ENCODE measurements around the gene CLSTN2. TPM values are rescaled to one million over a fixed set of nuclear protein-coding genes. Genes with fewer than 3 reads are reported as not detected.

Gene CLSTN2
- total RNA-seq, 2 donors from 2014 or later, result 0.82 to 1.3 TPM

DNA sequence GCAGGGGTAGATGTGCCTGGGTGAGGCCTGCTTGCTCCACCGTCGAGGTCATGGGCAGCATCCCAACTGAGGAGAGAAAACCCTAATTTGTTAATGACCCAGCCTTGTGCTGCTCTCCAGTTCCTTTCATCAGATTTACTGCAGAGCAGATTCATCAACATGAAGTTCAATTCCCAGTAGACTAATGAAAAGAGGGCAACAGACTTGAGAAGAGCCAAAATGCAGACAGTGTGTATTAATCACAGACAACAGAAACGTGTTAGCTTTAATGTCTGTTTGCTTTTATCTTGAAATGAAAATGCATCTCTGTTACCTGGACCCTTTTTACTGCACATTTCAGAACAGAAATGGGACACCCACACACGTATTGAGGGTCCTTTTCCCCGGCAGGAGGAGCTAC lies 639.4 kb downstream of the CLSTN2 start:
- Histone ChIP-seq H3K27ac (no peak overlapping the region), H3K27me3 (no peaks in the 10 kb centered on the region), H3K4me1 (no peaks in the 10 kb centered on the region), H3K9me3 (no peaks in the 10 kb centered on the region), H3K4me3 (no peak overlapping the region), H3K9ac (ENCODE audit: low read depth in 2 of 2, low read length in 2 of 2) (no peak overlapping the region), H3K36me3 (no peaks in the 10 kb centered on the region)
- TF ChIP-seq, protein P1, sequence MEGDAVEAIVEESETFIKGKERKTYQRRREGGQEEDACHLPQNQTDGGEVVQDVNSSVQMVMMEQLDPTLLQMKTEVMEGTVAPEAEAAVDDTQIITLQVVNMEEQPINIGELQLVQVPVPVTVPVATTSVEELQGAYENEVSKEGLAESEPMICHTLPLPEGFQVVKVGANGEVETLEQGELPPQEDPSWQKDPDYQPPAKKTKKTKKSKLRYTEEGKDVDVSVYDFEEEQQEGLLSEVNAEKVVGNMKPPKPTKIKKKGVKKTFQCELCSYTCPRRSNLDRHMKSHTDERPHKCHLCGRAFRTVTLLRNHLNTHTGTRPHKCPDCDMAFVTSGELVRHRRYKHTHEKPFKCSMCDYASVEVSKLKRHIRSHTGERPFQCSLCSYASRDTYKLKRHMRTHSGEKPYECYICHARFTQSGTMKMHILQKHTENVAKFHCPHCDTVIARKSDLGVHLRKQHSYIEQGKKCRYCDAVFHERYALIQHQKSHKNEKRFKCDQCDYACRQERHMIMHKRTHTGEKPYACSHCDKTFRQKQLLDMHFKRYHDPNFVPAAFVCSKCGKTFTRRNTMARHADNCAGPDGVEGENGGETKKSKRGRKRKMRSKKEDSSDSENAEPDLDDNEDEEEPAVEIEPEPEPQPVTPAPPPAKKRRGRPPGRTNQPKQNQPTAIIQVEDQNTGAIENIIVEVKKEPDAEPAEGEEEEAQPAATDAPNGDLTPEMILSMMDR (IDR thresholded peaks at IDR 0.05), result no peak
- intact Hi-C loops (cut with DNase I), result no loop called here
- DNase-seq, result no peak

DNA sequence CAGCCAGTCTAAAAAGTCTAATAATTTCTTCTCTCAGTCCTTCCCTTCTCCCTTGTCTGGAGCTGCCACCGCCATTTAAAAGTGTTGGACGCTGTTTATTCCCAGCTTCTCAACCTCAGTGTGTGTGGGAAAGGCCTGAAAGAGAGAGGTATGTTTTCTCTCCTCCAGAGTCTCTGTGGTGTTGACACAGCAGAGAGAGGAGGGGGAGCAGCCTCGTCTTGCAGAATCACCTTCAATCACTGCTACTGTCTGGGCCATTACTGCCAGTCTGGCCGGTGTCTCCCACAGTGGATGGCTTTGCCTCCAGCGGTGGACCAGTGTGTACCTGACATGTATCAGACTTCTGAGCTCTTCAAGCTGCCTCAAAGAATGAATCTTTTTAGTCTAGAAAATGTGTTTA lies 641.5 kb downstream of the CLSTN2 start:
- no peaks in the 10 kb centered on the region for H3K9me3 ChIP-seq
- H3K4me1 ChIP-seq, result no peaks in the 10 kb centered on the region
- intact Hi-C loops (cut with DNase I), result no loop called here
- no peak overlapping the region for H3K27ac ChIP-seq
- no peaks in the 10 kb centered on the region for H3K27me3 ChIP-seq
- H3K4me3 ChIP-seq, result no peak overlapping the region
- no peak for DNase-seq
- no peaks in the 10 kb centered on the region for H3K36me3 ChIP-seq
- no peak overlapping the region for H3K9ac ChIP-seq (ENCODE audit: low read depth in 2 of 2, low read length in 2 of 2)
- TF ChIP-seq, protein P1 (IDR thresholded peaks at IDR 0.05), result no peak

DNA sequence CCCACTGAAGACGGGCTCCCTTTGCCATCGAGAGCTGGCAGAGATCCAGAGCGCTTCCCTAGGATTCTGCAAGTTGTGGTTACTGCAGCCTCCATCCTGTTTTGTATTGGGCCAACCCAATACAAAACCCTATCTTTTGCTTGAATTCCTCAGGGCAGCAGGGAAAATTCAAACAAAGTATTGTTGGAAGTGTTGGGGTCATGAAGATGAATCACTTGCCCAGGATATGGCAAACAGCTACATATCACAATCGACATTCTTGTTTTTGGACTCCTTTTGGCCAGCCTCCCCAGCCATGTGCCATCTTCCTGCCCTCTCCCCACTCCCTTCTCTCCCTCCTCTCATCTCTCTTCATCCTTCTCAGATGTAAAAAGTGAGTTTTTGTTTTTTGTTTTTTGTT lies 642.9 kb downstream of the CLSTN2 start:
- intact Hi-C loops (cut with DNase I), result no loop called here
- no peaks in the 10 kb centered on the region for H3K9me3 ChIP-seq
- H3K27ac ChIP-seq, result no peak overlapping the region
- H3K4me1 ChIP-seq, result no peaks in the 10 kb centered on the region
- H3K4me3 ChIP-seq, result no peak overlapping the region
- no peak overlapping the region for H3K9ac ChIP-seq (ENCODE audit: low read depth in 2 of 2, low read length in 2 of 2)
- DNase-seq, result no peak
- TF ChIP-seq, protein P1 (IDR thresholded peaks at IDR 0.05), result no peak
- no peaks in the 10 kb centered on the region for H3K27me3 ChIP-seq
- H3K36me3 ChIP-seq, result no peaks in the 10 kb centered on the region

DNA sequence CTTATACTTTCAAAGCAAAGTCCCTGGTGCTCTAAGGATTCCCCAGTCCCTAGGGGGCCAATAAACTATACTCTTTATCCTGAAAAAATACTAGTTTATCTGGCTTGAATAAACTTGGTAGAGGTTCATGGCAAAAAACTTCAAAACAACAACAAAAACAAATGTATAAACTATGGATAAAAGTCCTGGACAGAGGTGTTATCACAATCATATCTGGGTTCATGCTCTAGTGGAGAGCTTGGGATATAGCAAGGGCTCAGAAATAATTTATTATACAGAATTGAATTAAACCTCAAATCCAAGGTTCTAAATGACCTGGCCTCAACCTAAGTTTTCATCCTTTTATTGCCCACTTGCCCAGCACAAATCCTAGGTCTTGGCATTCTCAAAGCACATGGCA lies 644.3 kb downstream of the CLSTN2 start:
- H3K4me1 ChIP-seq, result no peaks in the 10 kb centered on the region
- TF ChIP-seq, protein P1 (IDR thresholded peaks at IDR 0.05), result no peak
- no peak overlapping the region for H3K9ac ChIP-seq (ENCODE audit: low read depth in 2 of 2, low read length in 2 of 2)
- no peaks in the 10 kb centered on the region for H3K9me3 ChIP-seq
- H3K4me3 ChIP-seq, result no peak overlapping the region
- H3K27me3 ChIP-seq, result no peaks in the 10 kb centered on the region
- no peak overlapping the region for H3K27ac ChIP-seq
- intact Hi-C loops (cut with DNase I), result no loop called here
- H3K36me3 ChIP-seq, result no peaks in the 10 kb centered on the region
- no peak for DNase-seq

DNA sequence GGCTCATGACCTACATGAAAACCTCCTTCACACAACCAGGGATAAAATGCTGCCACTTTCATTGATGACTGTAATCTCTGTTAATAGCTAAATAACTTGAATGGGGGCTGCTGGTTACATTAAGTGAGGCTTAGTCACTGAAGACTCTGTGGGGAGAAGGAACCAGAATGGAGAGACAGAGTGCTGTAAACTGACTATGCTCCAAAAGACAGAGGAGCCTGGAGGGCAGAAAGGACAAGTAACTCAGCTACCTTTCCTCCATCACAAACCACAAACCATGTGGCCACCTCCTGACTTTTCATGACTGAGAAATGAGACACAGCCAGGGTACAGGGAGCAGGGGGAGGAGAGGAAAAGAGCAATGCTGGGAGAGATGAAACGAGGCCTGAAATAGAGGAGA lies 645.8 kb downstream of the CLSTN2 start:
- TF ChIP-seq, protein P1 (IDR thresholded peaks at IDR 0.05), result no peak
- no peaks in the 10 kb centered on the region for H3K27me3 ChIP-seq
- H3K27ac ChIP-seq, result no peak overlapping the region
- intact Hi-C loops (cut with DNase I), result no loop called here
- no peaks in the 10 kb centered on the region for H3K9me3 ChIP-seq
- no peak overlapping the region for H3K9ac ChIP-seq (ENCODE audit: low read depth in 2 of 2, low read length in 2 of 2)
- no peaks in the 10 kb centered on the region for H3K36me3 ChIP-seq
- H3K4me1 ChIP-seq, result no peaks in the 10 kb centered on the region
- DNase-seq, result no peak
- H3K4me3 ChIP-seq, result no peak overlapping the region

DNA sequence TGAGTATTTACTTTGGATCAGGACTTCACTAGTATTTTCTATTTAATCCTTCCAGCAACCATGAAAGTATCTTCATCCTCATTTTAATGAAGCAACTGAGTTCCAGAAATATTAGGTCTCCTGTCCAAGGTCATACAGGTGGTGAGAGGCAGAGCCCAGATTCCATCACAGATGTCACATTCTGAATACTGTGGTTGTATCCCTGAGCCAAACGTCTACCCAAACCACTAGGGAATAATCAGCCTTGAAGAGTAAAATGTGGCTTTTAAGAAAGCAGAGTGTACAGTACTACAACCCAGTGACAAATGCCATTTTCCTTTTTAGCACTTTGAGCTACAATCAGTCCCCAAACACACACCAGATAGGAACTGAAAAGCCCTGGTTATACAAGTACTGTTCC lies 649.6 kb downstream of the CLSTN2 start:
- Histone ChIP-seq H3K9ac (ENCODE audit: low read depth in 2 of 2, low read length in 2 of 2) (no peak overlapping the region), H3K4me3 (no peak overlapping the region), H3K4me1 (no peaks in the 10 kb centered on the region), H3K27me3 (no peaks in the 10 kb centered on the region), H3K36me3 (no peaks in the 10 kb centered on the region), H3K27ac (no peak overlapping the region), H3K9me3 (no peaks in the 10 kb centered on the region)
- TF ChIP-seq, protein P1 (IDR thresholded peaks at IDR 0.05), result no peak
- DNase-seq, result no peak
- intact Hi-C loops (cut with DNase I), result no loop called here

Measured in colonic mucosa (tissue), 4 donors.